SW 1271 (cell line): Measurements from ENCODE around the gene SCLT1.
"Not testable (repeated sequence)": the region's sequence is repeated elsewhere in the genome, so short reads cannot be mapped to it uniquely, and the experiment has no call there.

Experiments
- DNase-seq, 2 experiments: peaks; one replicate each; lab custom pipeline; 2025; lab: John Stamatoyannopoulos, UW

Gene SCLT1

GRCh38 chr4:129077326-129077725, 16.0 kb downstream of the SCLT1 start:
- DNase-seq = no peak

- DNase-seq = not testable (repeated sequence)
Measured at GRCh38 chr4:129069537-129069936, 23.8 kb downstream of the SCLT1 start.

- no peak for DNase-seq
Measured at GRCh38 chr4:129064717-129065116, 28.6 kb downstream of the SCLT1 start.

DNA sequence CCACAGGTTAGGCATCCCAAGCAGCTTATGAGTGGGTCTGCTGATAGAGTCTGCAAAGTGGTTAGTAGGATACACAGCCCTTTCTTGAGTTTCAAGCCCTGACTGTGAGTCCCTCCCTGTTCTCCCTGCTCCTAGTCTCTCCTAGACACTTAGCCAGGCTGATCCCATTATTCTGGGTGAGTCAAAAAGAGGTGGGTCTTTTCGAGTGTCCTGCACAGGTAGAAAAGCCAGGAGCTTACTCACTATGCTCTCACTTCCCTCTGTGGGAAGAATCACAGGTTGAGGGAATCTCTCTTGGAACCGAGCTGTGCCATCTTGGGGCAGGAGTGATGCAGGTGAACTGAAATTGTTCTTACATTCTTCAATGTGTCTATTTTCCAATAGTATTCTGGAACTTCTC, 29.7 kb downstream of the SCLT1 start:
- no peak for DNase-seq

DNA sequence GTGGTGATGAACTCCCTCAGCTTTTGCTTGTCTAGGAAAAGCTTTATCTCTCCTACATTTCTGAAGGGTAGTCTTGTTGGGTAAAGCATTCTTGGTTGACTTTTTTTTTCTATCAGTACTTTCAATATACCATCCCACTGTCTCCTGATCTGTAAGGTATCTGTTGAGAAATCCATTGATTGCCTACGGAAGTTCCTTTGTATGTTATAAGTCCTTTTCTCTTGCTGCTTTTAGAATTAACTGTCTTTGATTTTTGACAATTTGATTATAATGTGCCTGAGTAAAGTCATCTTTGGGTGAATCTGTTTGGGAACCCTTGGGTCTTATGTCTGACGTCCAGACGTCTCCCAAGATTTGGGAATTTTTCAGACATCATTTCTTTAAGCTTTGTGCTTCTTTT, 30.8 kb downstream of the SCLT1 start:
- DNase-seq = no peak

DNA sequence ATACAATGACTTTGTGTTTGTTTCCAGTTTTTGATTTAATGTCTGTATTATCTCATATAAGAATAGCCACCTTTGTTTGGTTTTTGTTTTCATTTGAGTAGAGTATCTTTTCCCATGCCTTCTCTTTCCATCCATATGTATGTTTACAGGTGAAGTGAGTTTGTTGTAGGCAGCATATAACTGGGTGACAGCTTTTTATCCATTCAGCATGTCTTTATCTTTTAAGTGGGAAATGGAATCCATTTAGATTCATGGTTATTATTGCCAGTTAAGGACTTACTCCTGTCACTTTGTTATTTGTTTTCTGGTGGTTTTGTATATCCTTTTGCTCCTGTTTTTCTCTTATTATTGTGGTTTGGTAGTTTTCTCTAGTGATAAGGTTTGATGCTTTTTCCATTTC, 34.3 kb downstream of the SCLT1 start:
- DNase-seq = no peak

DNA sequence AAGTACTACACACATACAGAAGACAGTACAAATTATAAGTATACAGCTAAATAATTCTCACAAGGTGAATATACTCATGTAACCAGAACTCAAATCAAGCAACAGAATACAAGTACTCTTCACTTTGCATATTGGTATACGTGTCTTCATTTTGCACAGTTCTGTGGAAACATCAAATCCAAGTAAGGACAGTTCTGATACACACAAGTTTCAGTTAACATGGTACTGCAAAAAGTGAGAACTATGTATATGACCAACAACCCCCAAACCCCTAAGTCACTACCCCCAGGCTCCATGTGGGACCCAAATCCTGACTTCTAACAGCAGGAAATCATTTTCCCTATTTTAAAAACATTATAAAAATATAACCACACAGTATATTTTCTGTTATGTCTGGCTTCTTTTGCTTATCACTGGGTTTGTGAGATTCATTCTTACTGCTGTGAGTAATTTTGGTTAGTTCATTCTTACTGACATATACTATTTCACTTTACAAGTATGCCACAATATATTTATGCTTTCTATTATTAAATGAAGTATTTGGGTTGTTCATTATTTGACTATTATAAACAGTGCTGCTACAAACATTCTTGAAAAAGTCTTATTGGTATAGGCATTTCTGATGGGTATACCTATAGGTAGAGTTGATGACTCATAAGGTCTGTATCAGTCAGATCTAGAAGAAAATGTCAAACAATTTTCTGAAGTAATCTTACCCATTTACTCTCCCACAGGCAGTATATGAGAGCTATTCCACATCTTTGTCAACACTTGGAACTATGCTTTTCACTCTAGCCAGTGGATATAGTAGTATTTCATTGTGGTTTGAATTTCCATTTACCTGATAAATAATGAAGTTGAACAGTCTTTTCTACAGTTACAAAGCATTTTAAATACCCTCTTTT, 47.0 kb downstream of the SCLT1 start:
- DNase-seq = no peak

DNA sequence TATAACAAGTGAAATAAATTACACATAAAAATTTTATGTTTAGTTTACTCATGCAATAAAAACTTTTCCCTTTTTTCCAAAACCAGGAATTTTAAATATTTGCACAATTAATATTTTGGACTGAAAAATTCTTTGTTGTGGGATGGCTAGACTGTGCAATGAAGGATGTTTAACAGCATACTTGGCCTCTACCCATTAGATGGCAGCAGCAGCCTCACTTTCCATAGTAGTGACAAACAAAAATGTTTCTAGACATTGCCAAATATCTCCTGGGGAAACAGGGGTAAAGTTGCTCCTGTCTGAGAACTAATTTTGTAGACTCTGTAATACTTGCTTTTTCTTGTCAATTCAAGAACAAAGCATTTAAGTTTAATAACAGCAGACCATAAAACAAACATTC, 49.8 kb downstream of the SCLT1 start:
- no peak for DNase-seq

DNA sequence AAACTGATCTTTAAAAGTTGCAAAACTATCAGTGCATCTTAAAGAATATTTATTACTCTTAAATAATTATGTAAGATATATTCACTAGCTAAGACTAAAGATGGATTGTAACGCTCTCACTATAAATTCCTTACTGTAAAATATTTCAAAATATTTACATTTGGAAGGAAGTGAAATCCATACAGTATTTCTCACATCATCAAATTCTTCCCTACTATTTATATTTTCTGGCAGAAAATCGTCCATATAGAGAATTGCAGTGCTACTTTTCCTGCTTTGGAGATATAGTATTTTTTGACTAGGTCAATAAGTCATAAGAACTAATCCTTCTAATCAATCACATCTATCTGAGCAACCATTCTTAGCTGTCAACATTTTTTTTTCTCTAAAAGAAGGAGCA, 52.9 kb downstream of the SCLT1 start:
- DNase-seq = no peak

DNA sequence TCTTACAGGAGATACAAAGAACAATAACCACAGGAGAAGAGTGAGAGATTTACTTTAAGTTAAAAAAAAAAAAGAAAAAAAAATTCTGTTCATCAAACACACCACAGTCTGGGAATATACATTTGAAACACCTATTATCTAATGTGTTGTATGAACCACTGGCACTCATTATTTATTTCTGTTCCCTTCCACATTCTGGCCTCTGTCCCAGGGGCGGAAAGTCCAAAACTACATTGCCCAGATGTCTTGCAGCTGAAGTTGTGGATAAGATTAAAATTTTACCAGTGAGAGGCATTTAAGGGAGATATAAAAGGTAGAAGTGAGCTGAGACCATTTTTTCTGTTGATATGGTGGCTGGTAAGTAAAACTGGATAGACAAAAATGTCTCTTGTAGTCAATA, 56.2 kb downstream of the SCLT1 start:
- DNase-seq = no peak

GRCh38 chr4:129014566-129015509, 78.5 kb downstream of the SCLT1 start:
- DNase-seq = no peak

- DNase-seq = no peak
Measured at GRCh38 chr4:129008096-129008495, 85.2 kb downstream of the SCLT1 start.

DNA sequence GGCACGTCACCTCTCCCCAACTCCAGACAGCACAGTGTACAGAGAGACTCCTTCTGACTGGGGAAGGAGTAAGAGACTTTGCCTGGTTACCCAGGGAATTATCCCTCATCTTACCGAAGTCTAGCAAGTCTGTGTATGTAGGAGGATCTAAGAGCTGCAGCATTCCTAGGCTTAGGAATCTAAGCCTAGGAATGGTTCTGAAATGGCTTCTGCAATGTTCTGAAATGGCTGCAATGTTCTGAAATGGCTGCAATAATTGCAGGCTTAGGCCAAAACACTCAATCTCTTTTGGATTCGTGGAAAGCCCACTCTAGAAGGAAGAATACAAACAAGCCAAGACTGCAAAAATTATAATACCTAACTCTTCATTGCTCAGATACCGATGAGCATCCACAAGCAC, 106.4 kb downstream of the SCLT1 start:
- no peak for DNase-seq

GRCh38 chr4:128986019-128986418, 107.3 kb downstream of the SCLT1 start:
- DNase-seq = no peak

DNA sequence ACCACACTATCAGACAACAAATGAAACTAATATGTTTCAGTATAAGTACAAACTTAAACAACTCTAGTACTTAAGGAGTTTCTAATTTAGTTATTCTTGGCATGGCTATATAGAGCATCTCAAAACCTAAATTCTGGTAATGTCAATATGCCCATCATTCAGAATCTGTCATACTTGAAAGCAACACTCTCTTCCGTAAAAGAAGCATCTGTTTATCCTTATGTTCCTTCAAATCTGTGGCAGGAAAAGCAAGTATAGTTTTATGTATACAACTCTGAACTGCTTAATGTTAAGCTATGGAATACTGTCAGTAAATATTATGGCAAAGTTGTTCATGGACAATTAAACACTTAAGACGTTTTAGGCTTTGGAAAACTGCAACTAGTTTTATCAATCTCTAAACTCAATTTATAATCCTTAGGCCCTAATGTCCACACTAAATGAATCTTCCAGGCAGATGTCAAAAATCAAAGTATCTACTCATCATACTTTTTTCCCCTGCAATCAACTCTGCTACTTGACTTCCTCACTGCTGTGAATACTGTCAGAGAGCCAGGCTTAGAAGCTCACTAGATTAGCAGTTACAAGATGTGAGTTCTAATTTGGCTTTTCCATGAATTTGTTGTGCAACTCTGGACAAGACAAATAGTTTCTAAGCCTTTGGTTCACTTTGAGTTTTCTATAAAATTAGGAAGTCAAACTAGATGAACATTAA, 109.4 kb downstream of the SCLT1 start:
- DNase-seq = no peak

GRCh38 chr4:128981377-128981776, 112.0 kb downstream of the SCLT1 start:
- DNase-seq = no peak

DNA sequence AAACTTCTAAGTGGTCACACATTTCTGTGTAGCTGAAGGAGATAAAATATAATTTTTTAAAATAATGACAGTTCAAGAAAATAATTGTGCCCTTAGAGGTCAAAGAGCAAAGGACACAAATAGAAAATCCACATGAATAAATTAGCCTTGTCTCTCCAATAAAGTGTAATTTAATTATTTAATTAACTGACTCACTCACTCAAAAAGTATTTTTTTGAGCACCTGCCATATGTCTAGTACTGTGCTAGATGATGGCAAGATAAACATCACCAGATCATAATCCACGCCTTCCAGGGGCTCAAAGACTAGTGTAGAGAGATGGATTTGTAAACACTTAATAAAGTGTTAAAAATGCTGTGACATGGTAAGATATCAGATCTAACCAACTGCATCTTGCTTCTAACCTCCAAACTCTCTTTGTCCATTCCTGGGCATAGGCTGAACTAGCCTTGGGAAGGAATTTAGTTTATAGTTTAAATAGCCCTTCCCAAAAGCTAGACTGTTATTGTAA, 112.5 kb downstream of the SCLT1 start:
- no peak for DNase-seq

- no peak for DNase-seq
Measured at GRCh38 chr4:128979934-128980333, 113.4 kb downstream of the SCLT1 start.

DNA sequence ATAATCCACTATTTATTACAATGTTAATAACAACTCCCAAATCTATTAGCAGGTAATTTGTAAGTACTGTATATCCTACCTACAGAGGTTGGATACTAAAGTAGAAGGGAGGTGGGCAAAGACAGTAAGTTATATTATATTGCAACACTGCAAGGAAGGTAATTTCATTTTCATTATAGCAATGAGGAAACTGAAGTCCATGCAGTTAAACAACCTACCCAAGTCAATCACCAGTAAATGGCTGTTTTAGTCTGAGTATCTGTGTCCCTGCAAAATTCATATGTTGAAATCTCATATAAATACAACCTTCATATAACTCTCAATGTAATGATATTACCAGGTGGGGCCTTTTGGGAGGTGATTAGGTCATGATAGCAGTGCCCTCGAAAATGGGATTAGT, 114.4 kb downstream of the SCLT1 start:
- no peak for DNase-seq

DNA sequence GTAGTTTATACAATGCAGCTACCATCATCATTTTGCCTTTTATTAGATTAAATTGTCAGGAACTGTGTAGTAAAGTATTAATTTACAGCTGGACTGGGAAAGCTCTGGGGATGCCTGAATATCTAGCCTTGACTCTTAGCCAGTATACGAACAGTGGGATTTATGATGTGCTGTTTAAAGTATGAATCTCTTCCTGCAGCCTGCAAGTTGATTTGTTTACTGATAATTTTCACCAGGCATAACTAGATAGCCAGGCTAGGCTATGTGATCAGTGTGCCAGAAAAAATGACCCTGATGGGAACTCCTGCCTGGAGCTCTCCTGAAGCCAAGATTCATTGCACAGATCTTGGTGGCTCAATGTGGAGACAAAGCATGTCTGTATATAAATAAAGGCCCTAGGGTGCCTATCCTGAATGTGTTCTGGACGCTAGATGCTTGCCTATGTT, 119.2 kb downstream of the SCLT1 start:
- DNase-seq = no peak

- DNase-seq = no peak
Measured at GRCh38 chr4:128973384-128973783, 120.0 kb downstream of the SCLT1 start.

- DNase-seq = no peak
Measured at GRCh38 chr4:128961405-128961804, 131.9 kb downstream of the SCLT1 start.
